Stimulated activated CD4-positive, alpha-beta T cell treated with anti-CD3 and anti-CD28 coated beads, Interleukin-1b, Interleukin-23, amount 100 ng/mL, for 1 hour (primary cell): ENCODE measurements around the gene MYO1D.
"Not testable (repeated sequence)": the region's sequence is repeated elsewhere in the genome, so short reads cannot be mapped to it uniquely, and the experiment has no call there.

ENCODE experiments used
- DNase-seq, 2 donors: peaks; one replicate each; pipeline ENCODE4 v3.0.0-alpha.2; 2020; ENCODE audit warnings: low read depth in 2 of 2

Gene MYO1D

GRCh38 chr17:32777436-32777835, 99.5 kb downstream of the MYO1D start:
- DNase-seq = no peak

GRCh38 chr17:32774695-32775084, 102.2 kb downstream of the MYO1D start:
- DNase-seq = no peak

- DNase-seq = no peak
Observed at GRCh38 chr17:32773856-32774694, 102.8 kb downstream of the MYO1D start.

GRCh38 chr17:32772453-32773025, 104.4 kb downstream of the MYO1D start:
- DNase-seq = no peak

GRCh38 chr17:32771396-32771795, 105.5 kb downstream of the MYO1D start:
- DNase-seq = no peak

- DNase-seq = no peak
Observed at GRCh38 chr17:32769846-32770245, 107.1 kb downstream of the MYO1D start.

GRCh38 chr17:32763855-32764439, 113.0 kb downstream of the MYO1D start:
- no peak for DNase-seq

GRCh38 chr17:32759476-32759875, 117.4 kb downstream of the MYO1D start:
- DNase-seq = no peak

GRCh38 chr17:32757963-32758362, 119.0 kb downstream of the MYO1D start:
- no peak for DNase-seq

GRCh38 chr17:32756696-32757095, 120.2 kb downstream of the MYO1D start:
- DNase-seq = no peak

- DNase-seq = no peak
Observed at GRCh38 chr17:32755045-32755805, 121.7 kb downstream of the MYO1D start.

- DNase-seq = no peak
Observed at GRCh38 chr17:32752934-32753333, 124.0 kb downstream of the MYO1D start.

GRCh38 chr17:32747856-32748255, 129.1 kb downstream of the MYO1D start:
- DNase-seq = no peak

GRCh38 chr17:32746698-32747097, 130.2 kb downstream of the MYO1D start:
- DNase-seq = no peak

GRCh38 chr17:32746280-32746679, 130.6 kb downstream of the MYO1D start:
- DNase-seq = no peak

- no peak for DNase-seq
Observed at GRCh38 chr17:32742681-32743538, 134.0 kb downstream of the MYO1D start.

- no peak for DNase-seq
Observed at GRCh38 chr17:32741381-32741780, 135.5 kb downstream of the MYO1D start.

GRCh38 chr17:32739722-32740121, 137.2 kb downstream of the MYO1D start:
- DNase-seq = no peak

GRCh38 chr17:32739151-32739550, 137.8 kb downstream of the MYO1D start:
- DNase-seq = not testable (repeated sequence)

- DNase-seq = no peak
Observed at GRCh38 chr17:32733401-32733800, 143.5 kb downstream of the MYO1D start.

GRCh38 chr17:32732900-32733299, 144.0 kb downstream of the MYO1D start:
- no peak for DNase-seq
